ENCODE measurements around the gene CDC23.
A peak's percentile ranks its signal among the peaks of the same experiment; 100 is the strongest.

CDC23 gene

GRCh38 chr5:138141734-138142133 lies 71.4 kb downstream of the CDC23 start:
- DNase-seq (ENCODE audit: low spot score), result no peak

GRCh38 chr5:138140268-138140667 lies 72.9 kb downstream of the CDC23 start:
- no peak for DNase-seq (ENCODE audit: low spot score)

GRCh38 chr5:138139781-138140090 lies 73.4 kb downstream of the CDC23 start:
- no peak for DNase-seq (ENCODE audit: low spot score)

DNA sequence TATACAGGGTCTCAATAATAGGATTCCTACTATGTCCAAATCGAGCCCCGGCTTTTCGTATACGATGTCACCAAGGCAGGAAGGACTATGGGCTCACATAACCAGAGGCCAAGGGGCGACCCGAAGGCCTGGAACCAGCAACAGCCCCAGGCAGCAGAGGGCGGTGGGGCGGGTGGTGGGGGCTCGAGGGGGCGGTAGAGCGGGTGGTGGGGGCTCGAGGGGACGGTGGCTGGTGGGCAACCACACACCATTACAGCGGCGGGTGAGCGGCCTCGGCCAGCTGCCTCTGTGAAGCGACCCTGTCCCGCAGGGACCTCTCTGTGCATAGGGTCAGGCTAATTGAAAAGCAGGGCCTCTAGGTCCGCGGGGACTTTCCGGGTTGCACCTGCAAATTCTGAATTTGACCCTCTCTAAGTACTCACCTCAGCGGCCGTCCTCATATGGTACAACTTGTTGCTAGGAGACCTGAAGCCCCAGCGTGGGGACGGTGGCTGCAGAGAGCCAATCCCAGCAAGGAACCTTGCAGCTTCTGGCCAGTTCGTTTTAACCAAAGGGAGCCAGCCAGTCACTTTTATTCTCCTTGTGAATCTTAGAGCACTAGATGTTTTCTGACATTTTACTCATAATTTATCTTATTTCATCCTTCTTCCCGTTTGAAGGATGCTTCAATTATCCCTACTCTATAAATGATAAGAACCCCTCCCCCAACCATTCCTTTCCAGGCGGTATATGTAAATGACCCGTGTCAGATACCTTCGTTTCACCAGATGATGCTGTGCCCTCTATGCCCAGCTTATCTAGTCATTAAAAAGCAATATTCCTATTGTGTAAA lies 74.0 kb downstream of the CDC23 start, which contains the start of gene NME5:
Gene NME5 (minus strand): TSS at position 480 of the 832 bp plus-strand sequence. CDS start 648 bp downstream, outside the sequence.
- DNase-seq (ENCODE audit: low spot score), result peak; percentile 83
